Measurements from ENCODE around the gene ADAM22.

ADAM22 gene

GRCh38 chr7:88009651-88010050 lies 75.6 kb downstream of the ADAM22 start:
- TF ChIP-seq EZH2 (IDR thresholded peaks at IDR 0.05) (no peak), POLR2AphosphoS5 (IDR thresholded peaks at IDR 0.05; ENCODE audit: borderline replicate concordance, low read depth, low read length) (no peak), FOXP2 (optimal IDR thresholded peaks at IDR 0.05; ENCODE audit: control extremely low read depth, extremely low read length, insufficient read depth) (no peak)
- no peaks in the 10 kb centered on the region for H3K9me3 ChIP-seq (ENCODE audit: low read depth, low read length)
- no peak for DNase-seq (ENCODE audit: low read depth, low spot score)
- H3K4me3 ChIP-seq = no peak overlapping the region
- H3K36me3 ChIP-seq (ENCODE audit: insufficient read depth, low read length) = no peaks in the 10 kb centered on the region
- H3K27ac ChIP-seq = no peak overlapping the region
- no peak overlapping the region for H3K9ac ChIP-seq (ENCODE audit: insufficient read length)

GRCh38 chr7:88012086-88012485 lies 78.0 kb downstream of the ADAM22 start:
- DNase-seq (ENCODE audit: low read depth, low spot score) = no peak
- Histone ChIP-seq H3K4me3 (no peak overlapping the region), H3K36me3 (ENCODE audit: insufficient read depth, low read length) (no peaks in the 10 kb centered on the region), H3K9me3 (ENCODE audit: low read depth, low read length) (no peaks in the 10 kb centered on the region), H3K9ac (ENCODE audit: insufficient read length) (no peak overlapping the region), H3K27ac (no peak overlapping the region)
- TF ChIP-seq FOXP2 (optimal IDR thresholded peaks at IDR 0.05; ENCODE audit: control extremely low read depth, extremely low read length, insufficient read depth) (no peak), EZH2 (IDR thresholded peaks at IDR 0.05) (no peak), POLR2AphosphoS5 (IDR thresholded peaks at IDR 0.05; ENCODE audit: borderline replicate concordance, low read depth, low read length) (no peak)

- Histone ChIP-seq H3K36me3 (ENCODE audit: insufficient read depth, low read length) (no peaks in the 10 kb centered on the region), H3K27ac (no peak overlapping the region), H3K4me3 (no peak overlapping the region), H3K9ac (ENCODE audit: insufficient read length) (no peak overlapping the region), H3K9me3 (ENCODE audit: low read depth, low read length) (no peaks in the 10 kb centered on the region)
- TF ChIP-seq POLR2AphosphoS5 (IDR thresholded peaks at IDR 0.05; ENCODE audit: borderline replicate concordance, low read depth, low read length) = no peak
- TF ChIP-seq EZH2 (IDR thresholded peaks at IDR 0.05) = no peak
- no peak for TF ChIP-seq FOXP2 (optimal IDR thresholded peaks at IDR 0.05; ENCODE audit: control extremely low read depth, extremely low read length, insufficient read depth)
- no peak for DNase-seq (ENCODE audit: low read depth, low spot score)
These were observed 79.9 kb downstream of the ADAM22 start for GRCh38 chr7:88013981-88014380.

GRCh38 chr7:88014581-88014980 lies 80.5 kb downstream of the ADAM22 start:
- H3K27ac ChIP-seq = no peak overlapping the region
- H3K36me3 ChIP-seq (ENCODE audit: insufficient read depth, low read length) = no peaks in the 10 kb centered on the region
- no peak overlapping the region for H3K9ac ChIP-seq (ENCODE audit: insufficient read length)
- H3K9me3 ChIP-seq (ENCODE audit: low read depth, low read length) = no peaks in the 10 kb centered on the region
- H3K4me3 ChIP-seq = no peak overlapping the region
- DNase-seq (ENCODE audit: low read depth, low spot score) = no peak
- TF ChIP-seq EZH2 (IDR thresholded peaks at IDR 0.05) = no peak
- TF ChIP-seq FOXP2 (optimal IDR thresholded peaks at IDR 0.05; ENCODE audit: control extremely low read depth, extremely low read length, insufficient read depth) = no peak
- TF ChIP-seq POLR2AphosphoS5 (IDR thresholded peaks at IDR 0.05; ENCODE audit: borderline replicate concordance, low read depth, low read length) = no peak

- DNase-seq (ENCODE audit: low read depth, low spot score) = no peak
- Histone ChIP-seq H3K9me3 (ENCODE audit: low read depth, low read length) (no peaks in the 10 kb centered on the region), H3K9ac (ENCODE audit: insufficient read length) (peak overlapping the region; percentile 11), H3K4me3 (no peak overlapping the region), H3K36me3 (ENCODE audit: insufficient read depth, low read length) (no peaks in the 10 kb centered on the region), H3K27ac (no peak overlapping the region)
- TF ChIP-seq POLR2AphosphoS5 (IDR thresholded peaks at IDR 0.05; ENCODE audit: borderline replicate concordance, low read depth, low read length) (no peak), FOXP2 (optimal IDR thresholded peaks at IDR 0.05; ENCODE audit: control extremely low read depth, extremely low read length, insufficient read depth) (no peak), EZH2 (IDR thresholded peaks at IDR 0.05) (no peak)
These were observed 81.3 kb downstream of the ADAM22 start for GRCh38 chr7:88015309-88015708.

GRCh38 chr7:88018501-88018900 lies 84.5 kb downstream of the ADAM22 start:
- Histone ChIP-seq H3K9ac (ENCODE audit: insufficient read length) (no peak overlapping the region), H3K36me3 (ENCODE audit: insufficient read depth, low read length) (no peaks in the 10 kb centered on the region), H3K4me3 (no peak overlapping the region), H3K27ac (no peak overlapping the region), H3K9me3 (ENCODE audit: low read depth, low read length) (no peaks in the 10 kb centered on the region)
- no peak for DNase-seq (ENCODE audit: low read depth, low spot score)
- TF ChIP-seq POLR2AphosphoS5 (IDR thresholded peaks at IDR 0.05; ENCODE audit: borderline replicate concordance, low read depth, low read length) (no peak), EZH2 (IDR thresholded peaks at IDR 0.05) (no peak), FOXP2 (optimal IDR thresholded peaks at IDR 0.05; ENCODE audit: control extremely low read depth, extremely low read length, insufficient read depth) (no peak)

GRCh38 chr7:88020953-88021665 lies 87.1 kb downstream of the ADAM22 start:
- TF ChIP-seq FOXP2 (optimal IDR thresholded peaks at IDR 0.05; ENCODE audit: control extremely low read depth, extremely low read length, insufficient read depth) = no peak
- H3K36me3 ChIP-seq (ENCODE audit: insufficient read depth, low read length) = no peaks in the 10 kb centered on the region
- DNase-seq (ENCODE audit: low read depth, low spot score) = no peak
- no peak overlapping the region for H3K4me3 ChIP-seq
- H3K9me3 ChIP-seq (ENCODE audit: low read depth, low read length) = no peaks in the 10 kb centered on the region
- H3K27ac ChIP-seq = no peak overlapping the region
- no peak overlapping the region for H3K9ac ChIP-seq (ENCODE audit: insufficient read length)

GRCh38 chr7:88027724-88028123 lies 93.7 kb downstream of the ADAM22 start:
- Histone ChIP-seq H3K27ac (no peak overlapping the region), H3K4me3 (no peak overlapping the region), H3K9me3 (ENCODE audit: low read depth, low read length) (no peaks in the 10 kb centered on the region), H3K36me3 (ENCODE audit: insufficient read depth, low read length) (no peaks in the 10 kb centered on the region), H3K9ac (ENCODE audit: insufficient read length) (no peak overlapping the region)
- no peak for DNase-seq (ENCODE audit: low read depth, low spot score)
- no peak for TF ChIP-seq EZH2 (IDR thresholded peaks at IDR 0.05)
- TF ChIP-seq FOXP2 (optimal IDR thresholded peaks at IDR 0.05; ENCODE audit: control extremely low read depth, extremely low read length, insufficient read depth) = no peak
- no peak for TF ChIP-seq POLR2AphosphoS5 (IDR thresholded peaks at IDR 0.05; ENCODE audit: borderline replicate concordance, low read depth, low read length)
